Measurements from ENCODE around the gene SH3YL1.

SH3YL1 gene

GRCh38 chr2:211486-212184 is 52.2 kb downstream of the SH3YL1 start:
- no peak for DNase-seq

- DNase-seq = no peak
These were observed 53.2 kb downstream of the SH3YL1 start for GRCh38 chr2:210660-211059.

- no peak for DNase-seq
These were observed 54.4 kb downstream of the SH3YL1 start for GRCh38 chr2:209470-209869.

GRCh38 chr2:208335-208734 is 55.5 kb downstream of the SH3YL1 start:
- DNase-seq = no peak

GRCh38 chr2:203984-204383 is 59.8 kb downstream of the SH3YL1 start:
- no peak for DNase-seq

GRCh38 chr2:203401-203800 is 60.4 kb downstream of the SH3YL1 start:
- no peak for DNase-seq

- DNase-seq = no peak
These were observed 60.9 kb downstream of the SH3YL1 start for GRCh38 chr2:202945-203344.

- no peak for DNase-seq
These were observed 62.0 kb downstream of the SH3YL1 start for GRCh38 chr2:201648-202433.

- no peak for DNase-seq
These were observed 64.5 kb downstream of the SH3YL1 start for GRCh38 chr2:199041-199966.

GRCh38 chr2:196406-196805 is 67.4 kb downstream of the SH3YL1 start:
- no peak for DNase-seq

GRCh38 chr2:195932-196331 is 67.9 kb downstream of the SH3YL1 start:
- DNase-seq = no peak

GRCh38 chr2:193141-193671 is 70.6 kb downstream of the SH3YL1 start:
- no peak for DNase-seq

GRCh38 chr2:191311-192190 is 72.3 kb downstream of the SH3YL1 start:
- DNase-seq = no peak

GRCh38 chr2:187825-188224 is 76.0 kb downstream of the SH3YL1 start:
- DNase-seq = no peak

GRCh38 chr2:185221-185620 is 78.6 kb downstream of the SH3YL1 start:
- DNase-seq = no peak

GRCh38 chr2:184695-185094 is 79.1 kb downstream of the SH3YL1 start:
- DNase-seq = no peak

GRCh38 chr2:182509-183122 is 81.2 kb downstream of the SH3YL1 start:
- DNase-seq = no peak

- no peak for DNase-seq
These were observed 83.5 kb downstream of the SH3YL1 start for GRCh38 chr2:180311-180710.

- no peak for DNase-seq
These were observed 83.9 kb downstream of the SH3YL1 start for GRCh38 chr2:179886-180285.

GRCh38 chr2:177733-178132 is 86.1 kb downstream of the SH3YL1 start:
- no peak for DNase-seq

GRCh38 chr2:176917-177316 is 86.9 kb downstream of the SH3YL1 start:
- DNase-seq = no peak

All from NCI-H146 (cell line).